GM23338 (cell line): Measurements from ENCODE around the gene TMEM135. TPM values are rescaled to one million over a fixed set of nuclear protein-coding genes. Genes with fewer than 3 reads are reported as not detected.

Source experiments
- ATAC-seq: fragments of 200-7000 bp; cut with Tn5 transposase; 3 replicates; pipeline ENCODE4 v1.9.1; 2020
- DNase-seq: peaks from one replicate; pipeline ENCODE4 v3.0.0-alpha.2; 2015; ENCODE audit warnings: low spot score
- H2AFZ ChIP-seq: fragments of 200-600 bp; sonication (generic); 2 replicates; pipeline ENCODE4 v1.8.0; 2016; ENCODE audit warnings: antibody characterized with exemption, mild to moderate bottlenecking, moderate library complexity
- H3F3A ChIP-seq: fragments of 200-600 bp; sonication (generic); replicated peaks from 2 replicates; pipeline ENCODE4 v1.8.0; 2017; ENCODE audit warnings: antibody characterized with exemption, mixed run types, low read depth
- H3K27ac ChIP-seq: fragments of 200-600 bp; sonication (generic); 2 replicates; pipeline ENCODE4 v1.6.1; 2016; ENCODE audit warnings: low read depth
- H3K27me3 ChIP-seq: fragments of 200-600 bp; sonication (generic); 2 replicates; pipeline ENCODE4 v1.8.0; 2016; ENCODE audit warnings: mild to moderate bottlenecking, mixed run types, moderate library complexity; ENCODE audit not compliant: insufficient read depth
- H3K36me3 ChIP-seq: fragments of 200-600 bp; sonication (generic); 2 replicates; pipeline ENCODE4 v1.8.0; 2016; ENCODE audit warnings: mild to moderate bottlenecking; ENCODE audit not compliant: insufficient read depth
- H3K4me1 ChIP-seq: fragments of 200-600 bp; sonication (generic); 2 replicates; pipeline ENCODE4 v1.8.0; 2016; ENCODE audit warnings: mild to moderate bottlenecking, moderate library complexity; ENCODE audit not compliant: insufficient read depth
- H3K4me2 ChIP-seq: fragments of 200-600 bp; sonication (generic); 2 replicates; pipeline ENCODE4 v1.7.1; 2017; ENCODE audit warnings: mixed run types
- H3K4me3 ChIP-seq: fragments of 200-600 bp; sonication (generic); 2 replicates; pipeline ENCODE4 v1.6.1; 2016; ENCODE audit warnings: mixed run types
- H3K79me2 ChIP-seq: fragments of 200-600 bp; sonication (generic); replicated peaks from 2 replicates; pipeline ENCODE4 v1.8.0; 2017; ENCODE audit warnings: mild to moderate bottlenecking; ENCODE audit not compliant: insufficient read depth
- H3K9me2 ChIP-seq: fragments of 200-600 bp; sonication (generic); 2 replicates; pipeline ENCODE4 v1.8.0; 2017; ENCODE audit not compliant: insufficient read depth
- H4K20me1 ChIP-seq: fragments of 200-600 bp; sonication (generic); replicated peaks from 2 replicates; pipeline ENCODE4 v1.8.0; 2017; ENCODE audit warnings: mild to moderate bottlenecking; ENCODE audit not compliant: insufficient read depth
- H3K27ac Mint-ChIP-seq: 2 replicates; pipeline ENCODE4 v1.8.0; 2020; ENCODE audit warnings: inconsistent platforms, mild to moderate bottlenecking, moderate library complexity, mixed read lengths
- H3K27me3 Mint-ChIP-seq: 3 replicates; pipeline ENCODE4 v1.8.0; 2022; ENCODE audit warnings: low read depth, mild to moderate bottlenecking, moderate library complexity, mixed read lengths, inconsistent platforms; ENCODE audit not compliant: insufficient read depth, poor library complexity
- H3K36me3 Mint-ChIP-seq: 3 replicates; pipeline ENCODE4 v1.8.0; 2021; ENCODE audit warnings: low read depth, mild to moderate bottlenecking, inconsistent platforms, moderate library complexity, mixed read lengths
- H3K4me1 Mint-ChIP-seq: 3 replicates; pipeline ENCODE4 v1.8.0; 2020; ENCODE audit warnings: mild to moderate bottlenecking, inconsistent platforms, mixed read lengths
- H3K4me3 Mint-ChIP-seq: 3 replicates; pipeline ENCODE4 v1.8.0; 2021; ENCODE audit warnings: moderate library complexity, mild to moderate bottlenecking, inconsistent platforms, mixed read lengths
- H3K9me3 Mint-ChIP-seq: 3 replicates; pipeline ENCODE4 v1.8.0; 2020; ENCODE audit warnings: moderate library complexity, mild to moderate bottlenecking, inconsistent platforms, mixed read lengths
- CREB1 ChIP-seq: fragments of 250-450 bp; sonication (Bioruptor Pico); IDR thresholded peaks from 2 replicates; pipeline ENCODE4 v1.5.0; 2020; ENCODE audit warnings: low read depth, mild to moderate bottlenecking, moderate library complexity
- ETS1 ChIP-seq: IDR thresholded peaks from 2 replicates; pipeline ENCODE4 v1.6.1; 2016; ENCODE audit warnings: antibody characterized with exemption
- EZH2 ChIP-seq: fragments of 200-600 bp; sonication (generic); IDR thresholded peaks from one replicate; pipeline ENCODE4 v1.8.0; 2017; ENCODE audit warnings: antibody characterized with exemption, mild to moderate bottlenecking, low read depth; ENCODE audit not compliant: unreplicated experiment
- EZH2phosphoT487 ChIP-seq: fragments of 200-600 bp; sonication (generic); IDR thresholded peaks from one replicate; pipeline ENCODE4 v1.8.1; 2018; ENCODE audit warnings: antibody characterized with exemption; ENCODE audit not compliant: unreplicated experiment
- JUNB ChIP-seq: IDR thresholded peaks from one replicate; pipeline ENCODE4 v1.6.1; 2016; ENCODE audit warnings: antibody characterized with exemption; ENCODE audit not compliant: unreplicated experiment
- NANOG ChIP-seq: IDR thresholded peaks from 2 replicates; pipeline ENCODE4 v1.6.1; 2016; ENCODE audit warnings: antibody characterized with exemption, borderline replicate concordance
- POLR2AphosphoS5 ChIP-seq: IDR thresholded peaks from 2 replicates; pipeline ENCODE4 v1.6.1; 2016; ENCODE audit warnings: antibody characterized with exemption, low read depth
- REST ChIP-seq: IDR thresholded peaks from one replicate; pipeline ENCODE4 v1.6.1; 2018; ENCODE audit warnings: antibody characterized with exemption; ENCODE audit not compliant: unreplicated experiment
- ZNF114 ChIP-seq: fragments of 250-450 bp; sonication (Bioruptor Pico); IDR thresholded peaks from 2 replicates; pipeline ENCODE4 v1.5.0; 2020; ENCODE audit warnings: mild to moderate bottlenecking, moderate library complexity
- ZNF462 ChIP-seq: fragments of 250-450 bp; sonication (Bioruptor Pico); IDR thresholded peaks from 2 replicates; pipeline ENCODE4 v1.5.0; 2020; ENCODE audit warnings: mild to moderate bottlenecking, moderate library complexity
- polyA plus RNA-seq: library from polyadenylated mRNA; unstranded; fragments of >200 nt; fragmentation: Nextera tagmentation; extraction: Ambion mirVana; gene quantifications from 2 replicates; pipeline ENCODE4 v1.2.1, GENCODE V29; 2016
- total RNA-seq: library from RNA; depleted of rRNA; stranded (reverse); fragments of >200 nt; shearing (Covaris generic); gene quantifications from 2 replicates; pipeline ENCODE4 v1.2.3, GENCODE V29; 2014

TMEM135 gene
- total and polyA plus RNA-seq, 2 experiments from 2014 or later = 23.4 to 49.9 TPM

GRCh38 chr11:87203907-87204602 is 166.3 kb downstream of the TMEM135 start:
- Mint-ChIP-seq H3K4me1 (0 out of 3 replicates have a peak, but pooled peaks cover 5% of the 10 kb centered on the region), H3K4me3 (no peak overlapping the region), H3K9me3 (no peaks in the 10 kb centered on the region; the same call in 2 of the 3 replicates), H3K27ac (no peak overlapping the region), H3K36me3 (no peaks in the 10 kb centered on the region; the same call in 2 of the 3 replicates), H3K27me3 (no peaks in the 10 kb centered on the region)
- no peak overlapping the region for H3K27ac ChIP-seq
- no peak overlapping the region for H3K4me3 ChIP-seq
- H3K9me2 ChIP-seq = no peaks in the 10 kb centered on the region
- no peaks in the 10 kb centered on the region for H3K27me3 ChIP-seq
- H4K20me1 ChIP-seq = no peaks in the 10 kb centered on the region
- no peaks in the 10 kb centered on the region for H3F3A ChIP-seq
- no peak overlapping the region for H3K4me2 ChIP-seq
- DNase-seq (no peak), ATAC-seq (no peak)
- no peaks in the 10 kb centered on the region for H3K4me1 ChIP-seq
- no peaks in the 10 kb centered on the region for H3K79me2 ChIP-seq
- H3K36me3 ChIP-seq = no peaks in the 10 kb centered on the region
- no peak for TF ChIP-seq ZNF114 (CRISPR knock-in tag)
- no peak for TF ChIP-seq POLR2AphosphoS5
- TF ChIP-seq EZH2phosphoT487 = no peak
- no peak for TF ChIP-seq EZH2
- no peak for TF ChIP-seq NANOG
- no peak overlapping the region for H2AFZ ChIP-seq

- H3K4me2 ChIP-seq = no peak overlapping the region
- TF ChIP-seq ZNF114 (CRISPR knock-in tag) (no peak), EZH2phosphoT487 (no peak), REST (no peak), NANOG (no peak), ZNF462 (CRISPR knock-in tag) (no peak), ETS1 (no peak), CREB1 (CRISPR knock-in tag) (no peak), JUNB (no peak)
Observed at GRCh38 chr11:87212891-87213290, 175.2 kb downstream of the TMEM135 start.

More at GRCh38 chr11:87212891-87213290, 175.2 kb downstream of the TMEM135 start:
- Mint-ChIP-seq H3K36me3 (no peaks in the 10 kb centered on the region; the same call in 2 of the 3 replicates), H3K27me3 (peaks cover 4% of the 10 kb centered on the region), H3K27ac (no peak overlapping the region), H3K9me3 (no peaks in the 10 kb centered on the region; the same call in 2 of the 3 replicates), H3K4me3 (no peak overlapping the region), H3K4me1 (peaks cover 17% of the 10 kb centered on the region)
- Histone ChIP-seq H3K36me3 (no peaks in the 10 kb centered on the region), H3K4me1 (peaks cover 9% of the 10 kb centered on the region; the same call in 1 of the 2 replicates), H3K27me3 (no peaks in the 10 kb centered on the region), H2AFZ (no peak overlapping the region), H3K9me2 (no peaks in the 10 kb centered on the region), H3K4me3 (no peak overlapping the region), H3F3A (no peaks in the 10 kb centered on the region), H4K20me1 (no peaks in the 10 kb centered on the region; the same call in 1 of the 2 replicates), H3K27ac (no peak overlapping the region), H3K79me2 (no peaks in the 10 kb centered on the region)
- ATAC-seq = no peak
- DNase-seq = no peak
